ENCODE measurements around the gene CALD1.

CALD1 gene

GRCh38 chr7:134789967-134790685 is 10.7 kb downstream of the CALD1 start:
- no peak for DNase-seq

GRCh38 chr7:134792968-134793367 is 13.5 kb downstream of the CALD1 start:
- DNase-seq: no peak

GRCh38 chr7:134795231-134795630 is 15.8 kb downstream of the CALD1 start:
- DNase-seq: no peak

GRCh38 chr7:134798155-134798554 is 18.7 kb downstream of the CALD1 start:
- no peak for DNase-seq

- DNase-seq: no peak
Observed at GRCh38 chr7:134799377-134799776, 19.9 kb downstream of the CALD1 start.

- no peak for DNase-seq
Observed at GRCh38 chr7:134802762-134803161, 23.3 kb downstream of the CALD1 start.

- DNase-seq: no peak
Observed at GRCh38 chr7:134804351-134804750, 24.9 kb downstream of the CALD1 start.

- no peak for DNase-seq
Observed at GRCh38 chr7:134804854-134805253, 25.4 kb downstream of the CALD1 start.

- no peak for DNase-seq
Observed at GRCh38 chr7:134806197-134806596, 26.8 kb downstream of the CALD1 start.

GRCh38 chr7:134809616-134810015 is 30.2 kb downstream of the CALD1 start:
- DNase-seq: no peak

- no peak for DNase-seq
Observed at GRCh38 chr7:134811765-134812164, 32.3 kb downstream of the CALD1 start.

GRCh38 chr7:134813663-134814396 is 34.4 kb downstream of the CALD1 start:
- DNase-seq: no peak

- no peak for DNase-seq
Observed at GRCh38 chr7:134814730-134815364, 35.4 kb downstream of the CALD1 start.

GRCh38 chr7:134818613-134819345 is 39.3 kb downstream of the CALD1 start:
- no peak for DNase-seq

- no peak for DNase-seq
Observed at GRCh38 chr7:134819401-134819800, 40.0 kb downstream of the CALD1 start.

GRCh38 chr7:134820295-134820694 is 40.9 kb downstream of the CALD1 start:
- no peak for DNase-seq

GRCh38 chr7:134820778-134821177 is 41.3 kb downstream of the CALD1 start:
- no peak for DNase-seq

GRCh38 chr7:134823400-134823799 is 44.0 kb downstream of the CALD1 start:
- no peak for DNase-seq

GRCh38 chr7:134825666-134826065 is 46.2 kb downstream of the CALD1 start:
- DNase-seq: no peak

GRCh38 chr7:134826105-134826504 is 46.7 kb downstream of the CALD1 start:
- no peak for DNase-seq

- no peak for DNase-seq
Observed at GRCh38 chr7:134827436-134827835, 48.0 kb downstream of the CALD1 start.

GRCh38 chr7:134827889-134828288 is 48.5 kb downstream of the CALD1 start:
- no peak for DNase-seq

- no peak for DNase-seq
Observed at GRCh38 chr7:134828361-134828760, 48.9 kb downstream of the CALD1 start.
